ENCODE measurements around the gene TRA2A. TPM values are rescaled to one million over a fixed set of nuclear protein-coding genes. Genes with fewer than 3 reads are reported as not detected.
A peak's percentile ranks its signal among the peaks of the same experiment; 100 is the strongest.
"Not testable (repeated sequence)": the region's sequence is repeated elsewhere in the genome, so short reads cannot be mapped to it uniquely, and the experiment has no call there.

Gene TRA2A
- total RNA-seq, 4 donors from 2014 or later, result 24.6 to 37.9 (median 29.5) TPM

GRCh38 chr7:23532490-23533237 lies 883 bp upstream of the TRA2A start:
- H3K4me3 ChIP-seq (ENCODE audit: low read depth, poor library complexity, severe bottlenecking), result no peak overlapping the region
- 91% methylated on average over 23 of the region's 23 CpGs for whole genome bisulfite sequencing, 2 donors
- peak; percentile 26 to 85 for DNase-seq (ENCODE audit: low spot score in 2 of 2)
- TF ChIP-seq POLR2A (IDR thresholded peaks at IDR 0.05) (no peak), CTCF (IDR thresholded peaks at IDR 0.05) (no peak)
- intact Hi-C loops (cut with DNase I; ENCODE audit: low total_unique reads), result no loop called here

GRCh38 chr7:23531050-23531793 lies 559 bp downstream of the TRA2A start:
- TF ChIP-seq CTCF (IDR thresholded peaks at IDR 0.05), result no peak
- TF ChIP-seq POLR2A (IDR thresholded peaks at IDR 0.05), result peak in 1 of 2 donors; percentile 8
- WGBS, 2 donors, result 0% methylated on average over 31 to 50 of the region's 55 CpGs
- H3K4me3 ChIP-seq (ENCODE audit: low read depth, poor library complexity, severe bottlenecking), result peak overlapping the region; percentile 80
- intact Hi-C loops (cut with DNase I; ENCODE audit: low total_unique reads), result no loop called here
- peak; percentile 55 to 90 for DNase-seq (ENCODE audit: low spot score in 2 of 2)

DNA sequence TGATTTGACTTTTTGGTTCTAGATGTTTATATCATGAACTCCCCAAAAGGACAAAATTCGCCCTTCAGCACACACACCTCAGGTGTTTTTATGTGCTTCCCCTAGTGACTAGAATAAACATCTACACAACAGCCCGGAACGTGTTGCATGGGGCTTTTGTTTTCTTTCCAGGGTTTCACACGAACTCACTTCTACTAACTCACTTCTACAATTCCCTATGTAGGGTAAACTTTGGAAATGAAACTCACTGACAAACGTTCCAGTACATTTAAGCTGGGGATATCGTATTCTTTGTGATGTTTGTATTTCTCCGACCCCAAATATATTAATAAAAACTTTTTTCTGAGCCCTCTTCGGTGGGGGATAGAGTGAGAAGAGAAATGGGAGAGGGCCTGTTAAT lies 1.4 kb downstream of the TRA2A start:
- H3K4me3 ChIP-seq (ENCODE audit: low read depth, poor library complexity, severe bottlenecking), result peak overlapping the region; percentile 80
- no peak for DNase-seq (ENCODE audit: low spot score in 2 of 2)
- intact Hi-C loops (cut with DNase I; ENCODE audit: low total_unique reads), result no loop called here
- TF ChIP-seq POLR2A (IDR thresholded peaks at IDR 0.05) (no peak), CTCF (IDR thresholded peaks at IDR 0.05) (no peak)
- 4 to 5% methylated on average over 8 of the region's 8 CpGs for WGBS, 2 donors

DNA sequence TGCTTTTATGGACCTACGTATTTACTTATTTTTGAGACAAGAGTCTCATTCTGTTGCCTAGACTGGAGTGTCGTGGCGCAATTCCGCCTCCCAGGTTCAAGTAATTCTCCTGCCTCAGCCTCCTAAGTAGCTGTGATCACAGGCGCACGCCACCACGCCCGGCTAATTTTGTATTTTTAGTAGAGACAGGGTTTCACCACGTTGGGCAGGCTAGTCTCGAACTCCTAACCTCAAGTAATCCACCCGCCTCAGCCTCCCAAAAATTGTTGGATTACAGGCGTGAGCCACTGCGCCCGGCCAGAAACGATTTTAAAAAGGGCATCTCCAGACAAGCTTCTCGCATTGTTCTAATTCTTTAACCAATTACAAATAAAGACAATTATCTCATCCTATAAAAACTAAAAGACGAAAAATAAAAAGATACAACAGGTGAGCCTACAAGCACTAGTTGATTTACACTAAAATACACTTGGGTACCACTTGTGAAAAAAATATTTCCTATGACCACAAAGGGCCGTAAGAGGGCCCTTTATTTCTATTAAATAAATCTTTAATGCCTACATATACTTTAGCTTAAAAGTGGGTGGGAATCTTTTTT lies 2.4 kb downstream of the TRA2A start:
- TF ChIP-seq CTCF (IDR thresholded peaks at IDR 0.05), result no peak
- TF ChIP-seq POLR2A (IDR thresholded peaks at IDR 0.05), result no peak
- no peak overlapping the region for H3K4me3 ChIP-seq (ENCODE audit: low read depth, poor library complexity, severe bottlenecking)
- WGBS, 2 donors, result 87 to 89% methylated on average over 18 of the region's 18 CpGs
- DNase-seq (ENCODE audit: low spot score in 2 of 2), result no peak
- intact Hi-C loops (cut with DNase I; ENCODE audit: low total_unique reads), result no loop called here

DNA sequence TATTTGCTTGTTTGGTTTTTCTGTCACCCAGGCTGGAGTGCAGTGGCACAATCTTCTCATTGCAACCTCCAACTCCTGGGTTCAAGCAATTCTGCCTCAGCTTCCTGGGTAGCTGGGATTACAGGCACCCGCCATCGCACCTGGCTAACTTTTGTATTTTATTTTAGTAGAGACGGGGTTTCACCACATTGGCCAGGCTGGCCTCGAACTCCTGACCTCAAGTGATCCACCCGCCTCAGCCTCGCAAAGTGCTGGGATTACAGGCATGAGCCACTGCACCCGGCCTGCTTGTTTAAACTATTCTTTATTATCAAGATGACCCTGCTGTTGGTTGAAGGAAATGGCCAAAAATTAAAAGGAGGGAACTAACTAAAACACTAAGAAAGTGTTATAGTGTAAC lies 6.2 kb downstream of the TRA2A start:
- intact Hi-C loops (cut with DNase I; ENCODE audit: low total_unique reads); H3K4me3 ChIP-seq (ENCODE audit: low read depth, poor library complexity, severe bottlenecking); DNase-seq (ENCODE audit: low spot score in 2 of 2): not testable (repeated sequence)
- WGBS, 2 donors, result 91 to 93% methylated on average over 7 of the region's 7 CpGs

DNA sequence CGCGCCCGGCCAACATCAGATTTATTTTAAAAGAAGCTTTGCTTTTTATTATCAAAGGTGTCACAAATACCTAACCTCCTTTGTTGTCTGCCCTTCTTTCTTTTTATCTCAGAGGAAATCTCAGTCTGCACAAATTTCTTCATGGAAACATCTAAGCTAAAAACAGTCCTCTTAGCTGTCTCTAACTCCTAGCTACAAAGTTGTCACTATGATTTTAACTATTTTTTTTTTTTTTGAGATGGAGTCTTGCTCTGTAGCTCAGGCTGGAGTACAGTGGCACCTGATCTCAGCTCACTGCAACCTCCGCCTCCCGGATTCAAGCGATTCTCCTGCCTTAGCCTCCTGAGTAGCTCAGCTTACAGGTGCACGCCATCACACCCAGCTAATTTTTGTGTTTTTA lies 7.3 kb downstream of the TRA2A start:
- 97 to 99% methylated on average over 7 of the region's 7 CpGs for WGBS, 2 donors
- DNase-seq (ENCODE audit: low spot score in 2 of 2), result no peak
- intact Hi-C loops (cut with DNase I; ENCODE audit: low total_unique reads), result no loop called here
- TF ChIP-seq POLR2A (IDR thresholded peaks at IDR 0.05) (no peak), CTCF (IDR thresholded peaks at IDR 0.05) (no peak)
- H3K4me3 ChIP-seq (ENCODE audit: low read depth, poor library complexity, severe bottlenecking), result no peak overlapping the region
